Glutamatergic neuron (in vitro differentiated cells): ENCODE data around the gene ZCCHC24. TPM values are rescaled to one million over a fixed set of nuclear protein-coding genes. Genes with fewer than 3 reads are reported as not detected.

Source experiments
- DNase-seq: peaks from one replicate; pipeline ENCODE4 v3.0.0; 2022
- H3K27ac Mint-ChIP-seq: one replicate; pipeline ENCODE4 v1.8.0; 2020; ENCODE audit warnings: mild to moderate bottlenecking, mixed read lengths, inconsistent platforms; ENCODE audit not compliant: unreplicated experiment
- H3K27me3 Mint-ChIP-seq: one replicate; pipeline ENCODE4 v1.8.0; 2020; ENCODE audit warnings: mild to moderate bottlenecking, moderate library complexity, mixed read lengths, inconsistent platforms; ENCODE audit not compliant: unreplicated experiment
- H3K36me3 Mint-ChIP-seq: one replicate; pipeline ENCODE4 v1.8.0; 2020; ENCODE audit warnings: mild to moderate bottlenecking, mixed read lengths, inconsistent platforms; ENCODE audit not compliant: unreplicated experiment
- H3K4me1 Mint-ChIP-seq: one replicate; pipeline ENCODE4 v1.8.0; 2020; ENCODE audit warnings: mild to moderate bottlenecking, low read depth, mixed read lengths, inconsistent platforms; ENCODE audit not compliant: unreplicated experiment
- H3K4me3 Mint-ChIP-seq: one replicate; pipeline ENCODE4 v1.8.0; 2020; ENCODE audit warnings: mild to moderate bottlenecking, mixed read lengths, inconsistent platforms; ENCODE audit not compliant: unreplicated experiment
- H3K9me3 Mint-ChIP-seq: one replicate; pipeline ENCODE4 v1.8.0; 2020; ENCODE audit warnings: mild to moderate bottlenecking, moderate library complexity, mixed read lengths, inconsistent platforms; ENCODE audit not compliant: unreplicated experiment
- CTCF ChIP-seq: fragments of 200-600 bp; sonication (generic); IDR thresholded peaks from one replicate; pipeline ENCODE4 v1.5.0; 2021; ENCODE audit not compliant: partially characterized antibody, unreplicated experiment
- total RNA-seq: library from RNA; stranded (reverse); fragmentation: NEBNext Ultra II Directional; extraction: Animal tissue kit (Norgen Biotek cat#: 25700); gene quantifications from one replicate; pipeline ENCODE4 v1.2.1, GENCODE V29; 2021; ENCODE audit not compliant: unreplicated experiment

ZCCHC24 gene
- total RNA-seq, 1 donor from 2014 or later: 3.0 TPM

- no peaks in the 10 kb centered on the region for H3K36me3 Mint-ChIP-seq
- H3K4me1 Mint-ChIP-seq: peaks cover 5% of the 10 kb centered on the region
- H3K9me3 Mint-ChIP-seq: peaks cover 8% of the 10 kb centered on the region
- DNase-seq: peak; percentile 3
- no peak overlapping the region for H3K4me3 Mint-ChIP-seq
- H3K27ac Mint-ChIP-seq: no peak overlapping the region
- peaks cover 5% of the 10 kb centered on the region for H3K27me3 Mint-ChIP-seq
- TF ChIP-seq CTCF: no peak
These were observed 27.7 kb downstream of the ZCCHC24 start for GRCh38 chr10:79417731-79418130.

- H3K27ac Mint-ChIP-seq: no peak overlapping the region
- peak; percentile 10 for DNase-seq
- peaks cover 2% of the 10 kb centered on the region for H3K4me1 Mint-ChIP-seq
- TF ChIP-seq CTCF: no peak
- no peaks in the 10 kb centered on the region for H3K36me3 Mint-ChIP-seq
- H3K27me3 Mint-ChIP-seq: peaks cover 3% of the 10 kb centered on the region
- H3K4me3 Mint-ChIP-seq: no peak overlapping the region
- peaks cover 6% of the 10 kb centered on the region for H3K9me3 Mint-ChIP-seq
These were observed 28.2 kb downstream of the ZCCHC24 start for GRCh38 chr10:79417266-79417665.

- no peak for DNase-seq
- Mint-ChIP-seq H3K4me3 (no peak overlapping the region), H3K36me3 (no peaks in the 10 kb centered on the region), H3K27me3 (peaks cover 3% of the 10 kb centered on the region), H3K27ac (no peak overlapping the region), H3K4me1 (peaks cover 2% of the 10 kb centered on the region), H3K9me3 (peaks cover 6% of the 10 kb centered on the region)
- no peak for TF ChIP-seq CTCF
These were observed 28.7 kb downstream of the ZCCHC24 start for GRCh38 chr10:79416578-79417255.

GRCh38 chr10:79415736-79416577 is 29.5 kb downstream of the ZCCHC24 start:
- H3K27me3 Mint-ChIP-seq: peaks cover 3% of the 10 kb centered on the region
- H3K4me1 Mint-ChIP-seq: peaks cover 2% of the 10 kb centered on the region
- H3K4me3 Mint-ChIP-seq: no peak overlapping the region
- peak; percentile 1 for DNase-seq
- H3K36me3 Mint-ChIP-seq: no peaks in the 10 kb centered on the region
- no peak for TF ChIP-seq CTCF
- H3K9me3 Mint-ChIP-seq: peaks cover 6% of the 10 kb centered on the region
- no peak overlapping the region for H3K27ac Mint-ChIP-seq

- H3K4me3 Mint-ChIP-seq: no peak overlapping the region
- peaks cover 6% of the 10 kb centered on the region for H3K9me3 Mint-ChIP-seq
- peaks cover 10% of the 10 kb centered on the region for H3K27me3 Mint-ChIP-seq
- H3K27ac Mint-ChIP-seq: no peak overlapping the region
- TF ChIP-seq CTCF: no peak
- no peak for DNase-seq
- no peaks in the 10 kb centered on the region for H3K36me3 Mint-ChIP-seq
- H3K4me1 Mint-ChIP-seq: peaks cover 9% of the 10 kb centered on the region
These were observed 30.7 kb downstream of the ZCCHC24 start for GRCh38 chr10:79414714-79415113.
